ENCODE results near the gene EIF4A2. TPM values are rescaled to one million over a fixed set of nuclear protein-coding genes. Genes with fewer than 3 reads are reported as not detected.

The EIF4A2 gene
- total and polyA plus RNA-seq, 2 of the 13 experiments (the other 11 are each of a cell fraction or from before 2014, with no cell fraction given) = 480 to 596 TPM

- in situ Hi-C loops (cut with HindIII; ENCODE audit: extremely low pct_ligation_motif_present, low pct_unique_long_range_greater_than_20kb) = no loop called here
- ChIA-PET CTCF (ENCODE audit: low intra/inter-chr PET ratio, low total read pairs) (no interaction called here), POLR2A (no interaction called here)
- BruUV-seq (replicated peaks) = no TSS peak
- Histone ChIP-seq H3K27me3 (ENCODE audit: control insufficient read depth in 1 of 2, insufficient read depth in 2 of 2, low read length in 2 of 2) (no peaks in the 10 kb centered on the region; a peak in 2 of 5 replicates), H3K27ac (ENCODE audit: extremely low read length, insufficient read depth, low read length) (no peak overlapping the region), H3K9me3 (ENCODE audit: low read length) (no peaks in the 10 kb centered on the region), H2AFZ (ENCODE audit: low read length) (no peak overlapping the region), H3K9ac (ENCODE audit: insufficient read depth, low read depth, low read length) (no peak overlapping the region), H4K20me1 (ENCODE audit: insufficient read depth, low read length) (peaks cover 8% of the 10 kb centered on the region), H3K4me1 (ENCODE audit: insufficient read depth, low read length) (peaks cover 28% of the 10 kb centered on the region), H3K4me3 (replicated peaks in 1 of 3; ENCODE audit: insufficient read depth in 1 of 3, low read depth in 2 of 3, low read length in 3 of 3) (no peak overlapping the region), H3K4me2 (ENCODE audit: low read depth, low read length) (no peak overlapping the region), H3K36me3 (replicated peaks in 1 of 2; ENCODE audit: control insufficient read depth in 1 of 2, insufficient read depth in 2 of 2, low read length in 2 of 2) (peaks cover 0 to 1% of the 10 kb centered on the region in 2 experiments; a peak in 2 of 5 replicates), H3K79me2 (ENCODE audit: insufficient read depth, low read length) (peaks cover 10% of the 10 kb centered on the region)
- intact Hi-C loops (cut with micrococcal nuclease; ENCODE audit: unreplicated experiment) = no loop called here
- DNase-seq (ENCODE audit: low spot score) (no peak), ATAC-seq (no peak), FAIRE-seq (no peak)
- 69% methylated on average over 5 of the region's 5 CpGs for WGBS (ENCODE audit: low lambda C conversion rate)
- no peak for TF ChIP-seq ETS1 (CRISPR knock-in tag; IDR thresholded peaks at IDR 0.05)
- no peak for TF ChIP-seq ZUFSP (CRISPR knock-in tag; IDR thresholded peaks at IDR 0.05; ENCODE audit: borderline replicate concordance)
- no peak for TF ChIP-seq FOXC1 (CRISPR knock-in tag; IDR thresholded peaks at IDR 0.05; ENCODE audit: borderline replicate concordance)
- no peak for TF ChIP-seq PRPF4 (IDR thresholded peaks at IDR 0.05; ENCODE audit: low read depth, low read length, poor library complexity, severe bottlenecking)
- no peak for TF ChIP-seq SMARCC2 (IDR thresholded peaks at IDR 0.05)
- peak; percentile 57 for TF ChIP-seq ZNF629 (CRISPR knock-in tag; conservative IDR thresholded peaks at IDR 0.05)
- TF ChIP-seq ZNF496 (CRISPR knock-in tag; IDR thresholded peaks at IDR 0.05; ENCODE audit: insufficient replicate concordance) = no peak
- no peak for TF ChIP-seq HNF4G (IDR thresholded peaks at IDR 0.05; ENCODE audit: borderline replicate concordance, low read depth, low read length)
- TF ChIP-seq HNF4G (CRISPR knock-in tag; IDR thresholded peaks at IDR 0.05; ENCODE audit: borderline replicate concordance, low read depth) = no peak
- no peak for TF ChIP-seq ZNF691 (CRISPR knock-in tag; IDR thresholded peaks at IDR 0.05; ENCODE audit: borderline replicate concordance, low read depth)
- TF ChIP-seq HNF4A (CRISPR knock-in tag; IDR thresholded peaks at IDR 0.05) = peak; percentile 43
- TF ChIP-seq ZNF142 (CRISPR knock-in tag; IDR thresholded peaks at IDR 0.05) = no peak
- no peak for TF ChIP-seq ELK4 (CRISPR knock-in tag; IDR thresholded peaks at IDR 0.05; ENCODE audit: borderline replicate concordance)
- TF ChIP-seq SMAD9 (CRISPR knock-in tag; IDR thresholded peaks at IDR 0.05) = no peak
Observed at GRCh38 chr3:186779204-186779603, 4.2 kb upstream of the EIF4A2 start.
